Bone marrow (tissue), 2 donors: ENCODE results near the gene MGLL.
A peak's percentile ranks its signal among the peaks of the same experiment; 100 is the strongest.

ENCODE experiments used
- DNase-seq, 2 donors: peaks; one replicate each; lab custom pipeline; 2025; lab: John Stamatoyannopoulos, UW

The MGLL gene

DNA sequence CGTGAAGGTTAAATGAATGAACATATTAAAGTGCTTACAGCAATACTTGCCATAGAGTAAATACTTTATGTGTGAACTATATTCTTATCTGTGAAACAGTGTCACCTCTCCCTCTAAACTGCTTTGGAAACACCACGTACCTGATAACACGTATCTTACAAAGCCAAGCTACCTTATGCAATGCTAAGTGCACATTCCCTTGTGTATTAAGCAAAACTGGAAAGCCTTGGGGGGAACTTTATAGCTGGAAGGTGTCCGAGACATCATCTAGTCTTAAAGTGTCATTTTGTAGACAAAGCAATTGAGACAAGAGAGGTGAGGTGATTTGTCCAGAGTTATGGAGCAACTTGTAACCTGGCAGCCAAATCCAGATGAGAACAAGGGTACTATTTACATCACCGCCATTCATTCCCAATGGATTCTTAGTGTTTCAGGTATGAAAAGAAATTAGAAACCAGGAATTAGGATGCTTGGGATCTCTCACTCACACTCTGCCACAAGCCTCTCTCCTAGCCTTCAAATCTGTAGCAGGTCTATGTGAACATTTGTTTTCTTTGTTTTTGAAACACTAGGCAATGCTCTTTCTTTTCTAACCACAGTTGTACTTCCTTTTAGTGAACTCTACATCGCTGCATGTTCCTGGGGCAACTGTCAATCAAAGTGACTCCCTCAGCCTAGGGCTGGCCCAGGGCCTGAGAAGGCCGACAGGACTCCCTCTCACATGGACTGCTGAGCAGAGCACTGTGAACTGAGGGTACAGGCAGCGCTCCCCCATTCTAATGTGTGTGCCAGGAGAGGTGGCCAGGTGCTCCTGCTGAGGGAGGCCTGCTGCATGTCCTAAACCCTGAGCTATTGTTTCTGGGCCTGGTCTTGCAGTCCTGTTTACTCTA lies 13.9 kb upstream of the MGLL start:
- DNase-seq: peak in 1 of 2 donors; percentile 39

DNA sequence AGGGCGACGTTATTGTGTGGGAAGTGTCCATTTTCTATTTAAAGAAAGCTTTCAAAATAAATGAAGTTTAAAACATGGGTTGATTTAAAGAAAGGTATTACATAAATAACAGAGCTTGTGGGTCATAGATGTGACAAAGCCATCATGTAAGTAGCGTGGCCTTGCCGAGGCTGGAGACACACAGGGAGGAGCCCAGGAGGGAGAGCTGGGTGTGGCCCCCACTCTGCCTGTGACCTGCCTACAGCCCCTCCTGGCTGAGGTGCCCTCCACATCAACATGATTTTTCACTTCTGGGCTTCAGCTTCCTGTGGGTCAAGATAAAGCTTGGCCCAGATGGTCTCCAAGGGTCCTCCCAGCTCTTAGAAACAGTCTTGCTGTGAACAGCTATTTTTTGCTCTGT lies 12.5 kb upstream of the MGLL start:
- no peak for DNase-seq

DNA sequence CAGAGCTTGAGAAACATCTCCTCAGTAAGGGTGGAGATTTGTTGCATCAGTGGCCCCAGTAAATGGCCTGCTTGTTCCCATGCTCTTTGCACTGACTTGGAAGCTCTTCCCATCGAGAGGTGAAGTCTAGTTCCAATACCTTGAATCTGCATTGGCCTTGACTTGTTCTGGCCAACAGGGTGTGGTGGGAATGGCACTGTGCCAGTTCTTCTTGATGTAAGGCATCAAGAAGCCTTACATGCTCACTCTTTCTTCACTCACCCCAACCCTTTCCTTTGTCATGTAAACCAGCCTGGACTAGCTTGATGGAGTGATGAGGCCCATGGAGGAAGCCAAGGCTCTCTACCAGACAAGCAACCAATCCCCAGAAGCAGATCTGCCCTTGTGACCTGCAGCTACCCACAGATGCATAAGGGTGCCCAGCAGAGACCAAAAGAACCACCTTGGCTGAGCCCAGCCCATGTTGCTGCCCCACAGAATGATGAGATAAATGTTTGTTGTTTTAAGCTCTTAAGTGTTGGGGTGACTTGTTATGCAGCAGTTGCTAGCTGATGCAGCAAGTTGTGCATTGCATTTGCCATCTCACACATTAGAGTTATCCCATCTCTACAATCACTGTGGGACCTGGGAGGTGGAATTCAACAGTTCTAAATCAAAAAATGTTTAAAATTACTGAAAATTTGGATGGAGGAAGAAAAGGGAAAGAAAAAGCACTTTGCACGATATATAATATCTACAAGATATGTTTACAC lies 11.1 kb upstream of the MGLL start:
- no peak for DNase-seq

DNA sequence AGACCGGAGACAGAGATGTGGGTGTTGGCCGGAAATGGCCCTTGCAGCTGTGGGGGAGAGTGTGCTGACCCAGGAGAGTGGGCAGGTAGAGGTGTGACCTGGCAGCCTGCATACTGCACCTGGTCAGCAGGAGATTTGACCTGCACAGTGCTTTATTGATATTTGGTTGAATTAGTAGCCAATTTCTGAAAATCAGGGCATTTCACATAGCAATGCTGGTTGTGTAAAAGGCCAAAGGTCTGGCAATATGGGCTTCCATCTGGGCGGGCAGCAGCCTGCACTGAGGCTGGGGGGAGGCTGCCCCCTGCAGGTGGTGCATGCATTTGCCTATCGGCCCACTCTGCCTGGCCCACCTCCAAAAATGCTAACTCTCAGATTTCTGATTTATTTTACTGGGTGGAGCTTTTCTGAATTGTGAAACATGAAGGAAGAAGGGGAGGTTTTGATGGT lies 9.4 kb upstream of the MGLL start:
- DNase-seq: peak; percentile 4 to 46

DNA sequence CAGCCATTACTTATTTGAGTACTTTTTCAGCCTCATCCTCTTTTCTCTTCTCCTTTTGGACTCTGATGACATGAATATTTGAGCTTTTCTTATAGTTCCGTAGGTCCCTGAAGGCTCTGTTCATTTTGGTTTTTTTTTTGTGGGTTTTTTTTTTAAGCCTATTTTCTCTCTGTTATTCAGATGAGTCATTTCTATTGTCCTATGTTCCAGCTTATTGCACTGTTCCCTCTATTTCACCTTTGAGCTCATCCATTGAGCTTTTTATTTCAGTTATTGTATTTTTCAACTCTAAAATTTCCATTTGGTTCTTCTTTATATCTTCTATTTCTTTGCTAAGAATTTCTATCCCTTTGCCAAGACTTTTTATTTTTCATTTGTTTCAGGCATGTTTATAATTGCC lies 7.2 kb upstream of the MGLL start:
- no peak for DNase-seq

DNA sequence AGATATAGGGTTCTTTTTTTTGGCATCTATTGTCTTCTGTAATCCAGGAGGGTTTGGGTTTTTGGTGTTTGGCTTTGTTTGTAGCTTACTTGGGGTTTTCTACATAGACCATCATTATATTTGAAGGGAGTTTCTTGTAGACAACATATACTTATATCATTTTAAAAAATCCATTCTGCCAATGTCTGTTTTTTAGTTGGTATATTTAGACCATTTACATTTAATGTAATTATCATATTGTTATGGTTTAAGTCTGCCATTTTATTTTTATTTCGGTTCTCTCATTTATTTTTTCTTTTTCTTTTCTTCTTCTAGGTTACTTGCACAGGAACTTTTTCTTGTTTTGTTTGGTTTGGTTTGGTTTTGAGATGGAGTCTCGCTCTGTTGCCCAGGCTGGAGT lies 5.5 kb upstream of the MGLL start:
- DNase-seq: no peak

DNA sequence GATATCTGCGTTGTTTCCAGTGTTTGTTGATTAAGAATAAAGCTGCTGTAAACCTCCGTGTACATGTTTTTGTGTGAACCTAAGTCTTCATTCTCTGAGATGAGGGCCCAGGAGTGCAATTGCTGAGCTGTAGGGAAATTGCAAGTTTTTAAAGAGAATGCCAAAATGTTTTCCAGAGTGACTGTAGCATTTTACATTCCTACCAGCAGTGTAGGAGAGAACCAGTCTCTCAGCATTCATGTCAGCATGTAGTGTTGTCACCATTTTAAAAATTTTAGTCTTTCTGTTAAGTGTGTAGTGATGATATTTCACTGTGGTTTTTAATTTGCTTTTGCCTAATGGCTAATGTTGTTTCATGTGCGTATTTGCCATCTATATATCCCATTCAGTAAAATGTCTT lies 3.4 kb upstream of the MGLL start:
- DNase-seq: no peak

DNA sequence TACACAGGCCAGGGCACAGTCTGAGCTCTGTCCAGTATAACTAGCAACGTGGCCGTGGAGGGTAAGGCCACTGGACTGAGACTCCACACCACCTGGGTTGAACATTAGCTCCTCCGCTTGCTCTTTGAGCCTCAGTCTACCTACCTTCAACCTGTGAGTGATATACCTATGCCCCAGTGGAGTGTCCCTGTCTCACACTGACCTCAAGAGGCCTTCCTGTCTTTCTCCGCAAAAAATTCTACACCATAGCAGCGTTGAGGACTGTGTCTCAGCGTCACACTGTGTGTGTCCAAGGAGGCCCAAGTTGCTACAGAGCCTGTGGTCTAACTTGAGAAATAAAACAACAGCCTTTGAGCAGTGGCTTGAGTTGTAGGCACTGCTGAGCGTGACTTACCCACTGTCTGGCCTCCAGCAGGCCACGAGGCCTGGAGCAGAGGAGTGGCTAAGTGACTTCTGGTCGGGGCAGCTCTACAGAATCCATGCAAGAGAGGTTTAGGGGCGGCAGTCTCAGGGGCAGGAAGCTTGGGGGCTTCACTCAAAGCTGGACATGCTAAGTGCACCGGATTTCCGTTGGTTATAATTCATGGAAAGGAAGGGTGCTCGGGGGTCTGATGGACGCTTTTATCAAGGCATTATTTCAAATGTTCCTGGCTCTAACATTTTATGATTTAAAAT lies 2.0 kb upstream of the MGLL start:
- DNase-seq: no peak

DNA sequence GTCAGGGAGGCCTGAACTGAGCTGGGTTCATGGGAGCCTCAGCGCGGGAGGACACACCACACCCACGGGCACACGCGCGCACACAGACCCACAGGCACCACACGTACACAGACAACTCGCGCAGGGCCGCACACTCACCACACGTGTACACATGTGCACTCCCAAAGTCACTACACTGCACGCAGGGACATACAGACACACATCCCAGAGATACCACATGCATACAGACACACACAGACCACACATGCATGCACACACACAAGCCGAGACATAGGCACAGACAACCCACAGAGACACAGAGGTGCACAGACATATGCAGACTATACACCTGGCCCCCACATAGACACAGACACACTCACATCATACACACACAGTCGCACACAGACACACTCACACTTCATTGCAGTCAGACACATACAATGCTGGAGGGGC lies 1.1 kb upstream of the MGLL start:
- peak in 1 of 2 donors; percentile 55 for DNase-seq

DNA sequence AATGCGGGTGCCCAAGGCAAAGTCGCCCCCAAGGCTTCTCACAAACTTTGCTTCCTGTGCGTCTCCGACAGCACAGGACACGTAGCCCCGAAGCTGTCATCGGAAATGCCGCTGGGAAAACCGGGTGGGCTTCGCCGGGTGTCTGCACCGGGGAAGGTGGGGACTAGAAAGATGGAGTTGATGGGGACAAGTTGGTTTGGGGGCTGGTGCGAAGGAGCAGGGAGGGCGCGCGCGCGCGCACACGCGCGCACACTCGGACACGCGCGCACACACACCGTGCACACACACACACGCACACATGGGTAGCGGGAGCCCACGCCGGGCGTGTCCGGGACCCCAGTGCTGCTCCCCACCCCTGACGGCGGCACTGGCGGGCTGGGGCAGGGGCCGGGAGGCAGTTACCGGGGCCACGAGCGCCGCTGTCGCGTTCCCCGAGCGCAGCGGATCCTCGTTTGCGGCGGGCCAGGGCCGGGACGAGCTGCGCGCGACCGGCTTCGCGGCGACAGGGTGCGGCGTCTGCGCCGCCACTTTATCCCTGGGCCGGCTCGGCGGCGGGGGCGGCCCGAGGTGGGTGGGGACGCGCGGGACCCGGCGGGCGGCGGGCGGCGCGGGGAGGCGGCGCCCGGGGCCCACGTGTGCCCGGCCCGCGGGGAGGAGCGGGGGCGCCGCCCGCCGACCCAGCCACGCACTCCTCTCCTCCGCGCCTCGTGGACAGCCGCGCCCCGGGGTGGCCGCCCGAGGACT lies 539 bp upstream of the MGLL start:
- DNase-seq: peak in 1 of 2 donors; percentile 35

DNA sequence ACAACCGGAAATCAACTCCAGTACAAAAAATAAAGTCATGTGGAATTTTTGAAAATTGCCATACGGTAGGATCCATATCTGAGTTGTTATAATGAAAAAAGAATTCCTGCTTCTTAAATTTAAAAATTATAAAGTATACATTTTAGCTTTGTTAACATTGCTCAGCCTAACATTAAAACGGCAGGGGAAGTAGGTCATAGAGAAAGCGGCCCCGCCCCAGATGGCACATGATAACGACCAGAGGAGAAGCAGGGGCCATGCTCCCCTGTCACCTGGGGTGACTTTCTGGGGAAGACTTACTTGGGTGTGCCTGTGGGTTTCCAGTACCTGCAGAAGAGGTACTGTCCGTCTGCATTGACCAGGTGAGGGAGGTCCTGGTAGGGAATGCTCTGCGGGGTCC lies 921 bp downstream of the MGLL start:
- no peak for DNase-seq

DNA sequence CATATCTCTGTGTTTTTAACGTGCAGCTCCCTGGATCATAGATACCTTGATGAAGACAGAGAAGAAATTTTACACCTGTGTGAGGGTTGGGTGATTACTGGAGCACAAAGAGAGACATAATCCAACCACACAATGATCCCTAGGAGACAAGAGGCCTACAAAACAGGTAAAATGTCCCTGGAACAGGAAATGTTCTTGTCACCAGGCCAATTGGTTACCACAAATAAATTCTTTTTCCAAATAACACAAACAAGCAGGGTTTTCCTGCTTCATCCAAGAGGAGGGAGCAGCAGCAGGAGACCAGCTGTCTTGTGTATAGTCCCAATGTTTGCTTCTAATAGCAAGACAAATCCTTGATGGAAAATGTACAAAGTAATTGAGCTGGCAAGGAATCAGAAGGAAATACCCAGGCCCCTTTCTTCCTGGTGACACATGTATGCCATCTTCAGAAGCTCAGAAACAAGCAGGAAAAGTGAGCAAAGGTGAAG lies 1.4 kb downstream of the MGLL start:
- DNase-seq: no peak

DNA sequence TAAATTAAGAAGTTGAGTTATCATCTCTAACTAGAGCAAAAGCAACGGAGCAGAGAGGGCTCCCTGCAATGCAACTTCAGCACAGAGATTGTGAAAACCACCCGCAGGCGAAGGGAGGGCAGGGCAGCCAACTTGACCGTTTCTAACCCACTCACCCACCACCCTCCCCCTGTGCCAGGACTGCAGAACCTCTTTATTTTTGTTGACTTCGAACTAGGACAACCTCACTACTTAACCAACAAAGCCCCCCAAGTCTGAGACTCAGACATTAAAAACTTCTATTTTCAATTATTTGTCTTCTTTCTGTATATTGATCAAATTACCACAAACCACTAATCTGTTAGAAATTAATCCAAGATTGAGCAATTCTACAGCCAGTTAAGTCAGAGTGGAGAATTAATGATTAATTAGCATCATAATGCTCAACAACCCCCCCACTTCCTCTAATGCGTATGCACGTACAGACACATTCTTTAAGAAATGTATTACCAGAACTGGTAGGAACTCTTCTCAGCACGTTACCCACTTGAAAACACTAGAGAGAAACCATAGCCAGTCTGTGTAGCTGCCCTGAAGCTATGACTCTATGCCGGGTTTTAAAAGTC lies 2.0 kb downstream of the MGLL start:
- no peak for DNase-seq

DNA sequence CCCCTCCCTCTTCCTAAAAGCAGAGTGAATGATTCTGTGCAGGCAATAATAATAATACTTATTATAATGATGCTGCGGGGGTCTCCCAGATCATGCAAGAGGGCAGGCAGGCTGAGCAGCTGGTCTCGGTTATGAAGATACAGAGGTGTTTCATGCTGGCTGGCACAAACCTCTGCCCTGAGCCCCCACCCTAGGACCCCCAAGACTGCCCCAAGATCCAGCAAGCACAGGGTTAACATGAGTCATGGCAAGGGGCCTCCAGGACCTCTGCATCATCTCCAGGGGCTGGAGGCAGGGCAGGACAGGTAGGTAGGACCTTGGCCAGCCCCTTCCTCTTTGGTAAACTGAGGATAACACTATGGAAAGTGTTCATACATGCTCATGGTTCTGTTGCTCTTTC lies 2.7 kb downstream of the MGLL start:
- DNase-seq: no peak

DNA sequence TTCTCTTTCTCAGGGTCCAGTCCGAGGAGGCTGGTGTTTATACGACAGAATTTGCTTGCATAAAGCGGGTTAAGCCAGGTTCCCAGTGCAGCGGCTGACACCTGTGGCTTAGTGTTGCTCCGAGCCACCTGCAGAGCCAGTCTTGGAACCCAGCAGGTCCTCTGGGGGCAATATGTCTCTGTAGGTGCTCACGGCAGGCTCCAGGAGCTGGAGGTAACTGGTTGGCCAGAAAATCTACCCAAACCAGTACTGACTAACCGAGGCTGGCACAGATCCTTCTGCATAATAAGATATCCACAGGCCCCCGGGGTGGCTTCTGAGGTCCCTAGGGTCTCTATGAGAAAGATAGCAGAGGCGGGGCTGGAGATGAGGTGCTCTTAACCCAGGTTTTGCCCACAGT lies 3.2 kb downstream of the MGLL start:
- no peak for DNase-seq

DNA sequence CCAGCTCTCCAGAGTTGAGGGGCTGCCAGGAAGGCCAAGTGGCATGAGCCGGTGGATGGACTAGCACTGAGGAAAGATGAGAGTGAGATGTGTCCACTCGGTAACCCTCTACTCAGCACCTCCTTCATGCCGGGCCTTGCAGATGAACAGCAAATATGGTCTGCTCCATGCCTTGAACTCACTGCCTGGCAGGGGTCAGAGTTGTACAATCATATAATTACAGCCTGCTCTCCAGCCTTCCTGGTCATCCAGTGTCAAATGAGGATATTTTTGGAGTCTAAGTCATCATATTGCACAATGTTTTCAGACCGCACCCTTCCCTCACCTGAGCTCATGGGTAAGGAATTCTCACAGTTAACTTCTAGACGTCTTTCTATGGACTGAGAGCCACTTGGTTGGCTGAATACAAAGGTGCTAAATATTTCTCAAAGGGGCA lies 4.9 kb downstream of the MGLL start:
- DNase-seq: no peak

DNA sequence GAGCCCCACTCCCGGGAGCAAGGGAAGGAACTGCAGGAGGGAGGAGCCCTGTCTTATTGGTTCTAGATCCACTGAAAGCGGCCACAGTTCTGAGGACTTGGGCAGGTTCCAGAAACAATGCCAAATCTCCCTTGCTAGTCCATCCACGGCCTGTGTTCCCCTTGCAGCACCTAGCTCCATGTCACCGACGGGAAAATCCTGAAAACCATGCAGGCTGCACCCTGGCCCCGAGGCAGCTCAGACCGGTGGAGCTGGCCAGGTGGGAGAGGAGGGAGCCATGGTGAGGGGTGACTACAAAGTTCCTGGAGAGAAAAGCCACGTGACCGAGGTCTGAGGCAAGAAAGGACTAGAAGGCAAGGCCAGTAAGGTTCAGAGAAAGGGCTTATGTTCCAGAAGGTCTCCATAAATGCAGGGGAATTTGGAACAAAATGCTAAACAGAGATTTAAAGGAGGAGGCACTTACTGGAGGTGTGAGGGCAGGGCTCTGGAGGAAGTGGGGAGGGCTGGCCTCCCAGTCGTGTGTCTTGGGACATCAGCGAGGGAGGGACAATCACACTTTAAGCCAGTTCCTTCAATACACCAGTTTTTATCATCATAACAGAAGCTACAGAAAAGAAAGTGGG lies 5.4 kb downstream of the MGLL start:
- no peak for DNase-seq

DNA sequence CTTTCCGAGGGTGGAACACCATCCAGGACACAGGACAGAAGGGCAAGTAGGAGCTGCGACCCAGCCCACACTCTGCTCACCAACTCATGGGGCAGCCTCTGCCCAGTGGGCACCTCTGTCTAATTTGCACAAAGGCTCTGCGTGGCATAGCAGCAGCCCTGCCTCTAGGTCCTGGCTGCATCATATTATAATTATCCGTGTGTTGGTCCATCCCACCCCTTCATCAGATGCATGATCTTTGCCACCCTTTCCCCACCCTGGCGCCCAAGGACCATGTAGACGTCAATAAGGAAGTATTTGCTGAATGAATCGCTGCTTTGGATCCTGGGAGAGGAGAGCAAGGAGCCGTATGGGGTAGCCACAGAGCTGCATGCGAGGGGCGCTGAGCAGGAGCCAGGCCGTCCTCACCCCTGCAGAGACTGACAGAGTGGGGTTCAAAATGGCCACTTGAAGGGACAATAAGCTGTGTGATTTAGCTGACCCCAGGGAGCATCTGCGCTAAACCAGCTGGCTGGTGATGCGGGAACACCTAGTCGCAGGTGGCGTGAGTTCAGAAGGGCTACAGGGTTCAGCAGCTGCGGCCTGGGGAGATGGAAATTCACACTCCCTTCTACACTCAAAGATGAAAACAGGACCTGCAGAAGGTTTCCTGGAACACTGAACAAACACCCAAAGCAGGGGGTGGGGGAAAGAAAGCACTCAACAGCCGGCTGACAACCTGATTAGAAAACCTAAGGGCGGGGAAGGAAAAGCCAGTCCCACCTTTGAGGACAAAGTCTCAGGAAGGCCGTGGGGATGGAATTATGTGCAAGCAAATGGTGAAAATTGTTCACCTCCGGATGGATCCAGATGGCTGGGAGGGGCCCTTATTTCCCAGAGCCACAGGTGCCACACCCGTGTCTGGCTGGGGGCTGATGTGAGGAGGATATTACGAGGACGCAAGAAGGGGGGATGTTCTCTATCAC lies 6.4 kb downstream of the MGLL start:
- no peak for DNase-seq

DNA sequence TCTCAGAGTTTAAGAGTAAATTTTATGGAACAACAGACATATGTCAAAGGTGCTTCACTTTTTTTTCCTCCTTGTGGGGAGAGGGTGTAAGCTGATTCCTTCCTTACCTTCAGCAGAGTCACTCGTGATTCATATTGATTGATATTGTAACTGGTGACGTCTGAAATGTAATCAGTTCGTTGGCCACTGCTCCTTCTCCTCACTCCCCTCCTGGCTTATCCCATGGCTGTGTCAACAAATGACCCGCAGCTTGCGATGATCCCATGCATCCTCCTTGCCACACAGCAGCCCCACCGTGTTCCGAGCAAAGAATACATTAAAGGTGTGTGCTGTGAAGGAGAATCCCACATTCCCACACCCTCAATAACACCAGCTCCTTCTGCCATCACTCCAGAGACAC lies 7.3 kb downstream of the MGLL start:
- no peak for DNase-seq

DNA sequence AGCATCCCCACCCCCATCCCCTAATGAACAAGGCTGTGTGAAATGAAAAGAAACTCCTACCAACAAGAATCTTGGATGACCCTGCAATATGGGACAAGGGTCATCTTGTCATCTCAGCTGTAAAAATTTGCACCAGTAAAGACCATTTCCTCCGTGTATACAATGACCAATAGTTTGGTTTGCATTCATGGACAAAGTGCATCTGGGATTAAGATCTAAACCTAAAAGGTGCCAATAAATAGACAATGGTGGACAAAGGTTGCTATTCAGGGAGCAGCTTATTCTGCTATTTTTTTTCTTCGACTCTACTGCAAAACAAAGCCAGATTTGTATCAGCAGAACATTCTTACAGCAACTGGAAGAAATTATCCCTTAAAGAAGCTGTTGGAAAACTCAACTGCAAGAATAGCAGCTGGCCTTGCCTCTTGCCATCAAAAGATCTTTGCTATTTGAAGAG lies 8.0 kb downstream of the MGLL start:
- DNase-seq: no peak
